ENCODE measurements around the gene HOXD1. TPM values are rescaled to one million over a fixed set of nuclear protein-coding genes. Genes with fewer than 3 reads are reported as not detected.

HOXD1 gene
- total RNA-seq, 4 donors from 2014 or later, result 0.20 TPM; not detected in 3

DNA sequence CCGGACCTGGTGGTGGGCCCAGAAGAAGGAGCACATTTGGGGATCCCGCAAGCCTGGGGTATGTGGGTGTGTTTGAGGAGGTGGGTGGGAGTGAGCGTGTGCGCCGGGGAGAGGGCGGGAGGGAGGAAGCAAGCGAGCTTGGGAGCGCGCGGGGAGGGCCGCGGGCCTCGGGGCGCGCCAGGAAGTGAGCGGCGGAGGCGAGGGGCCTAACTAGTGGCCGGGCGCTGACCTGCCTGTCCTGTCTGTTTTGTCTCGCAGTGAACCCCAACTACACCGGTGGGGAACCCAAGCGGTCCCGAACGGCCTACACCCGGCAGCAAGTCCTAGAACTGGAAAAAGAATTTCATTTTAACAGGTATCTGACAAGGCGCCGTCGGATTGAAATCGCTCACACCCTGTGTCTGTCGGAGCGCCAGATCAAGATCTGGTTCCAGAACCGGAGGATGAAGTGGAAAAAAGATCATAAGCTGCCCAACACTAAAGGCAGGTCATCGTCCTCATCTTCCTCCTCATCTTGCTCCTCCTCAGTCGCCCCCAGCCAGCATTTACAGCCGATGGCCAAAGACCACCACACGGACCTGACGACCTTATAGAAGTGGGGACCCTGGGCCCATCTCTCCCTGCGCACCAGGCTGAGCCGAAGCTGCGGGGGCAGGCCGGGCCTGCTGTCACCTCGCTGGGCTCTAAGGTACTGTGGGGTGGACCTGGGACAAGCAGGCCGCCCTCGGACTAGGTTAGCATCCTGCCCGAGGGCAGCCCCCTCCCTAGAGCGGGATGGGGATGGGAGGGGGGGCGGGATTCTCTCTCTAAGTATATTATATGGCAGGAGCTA lies 35.9 kb upstream of the HOXD1 start:
- in situ Hi-C loops (cut with MboI; ENCODE audit: low sequenced_read_pairs in 4 of 4) (no loop called here), intact Hi-C loops (cut with DNase I; ENCODE audit: low total_unique reads) (no loop called here)
- Histone ChIP-seq H3K27ac (no peak overlapping the region), H3K27me3 (peaks cover 11 to 27% (median 18%) of the 10 kb centered on the region in 3 donors), H3K36me3 (no peaks in the 10 kb centered on the region), H3K4me3 (no peak overlapping the region), H3K4me1 (peaks cover 0 to 4% of the 10 kb centered on the region in 2 donors), H3K9me3 (no peaks in the 10 kb centered on the region)
- ATAC-seq (no peak), DNase-seq (no peak)
- TF ChIP-seq, protein P1, sequence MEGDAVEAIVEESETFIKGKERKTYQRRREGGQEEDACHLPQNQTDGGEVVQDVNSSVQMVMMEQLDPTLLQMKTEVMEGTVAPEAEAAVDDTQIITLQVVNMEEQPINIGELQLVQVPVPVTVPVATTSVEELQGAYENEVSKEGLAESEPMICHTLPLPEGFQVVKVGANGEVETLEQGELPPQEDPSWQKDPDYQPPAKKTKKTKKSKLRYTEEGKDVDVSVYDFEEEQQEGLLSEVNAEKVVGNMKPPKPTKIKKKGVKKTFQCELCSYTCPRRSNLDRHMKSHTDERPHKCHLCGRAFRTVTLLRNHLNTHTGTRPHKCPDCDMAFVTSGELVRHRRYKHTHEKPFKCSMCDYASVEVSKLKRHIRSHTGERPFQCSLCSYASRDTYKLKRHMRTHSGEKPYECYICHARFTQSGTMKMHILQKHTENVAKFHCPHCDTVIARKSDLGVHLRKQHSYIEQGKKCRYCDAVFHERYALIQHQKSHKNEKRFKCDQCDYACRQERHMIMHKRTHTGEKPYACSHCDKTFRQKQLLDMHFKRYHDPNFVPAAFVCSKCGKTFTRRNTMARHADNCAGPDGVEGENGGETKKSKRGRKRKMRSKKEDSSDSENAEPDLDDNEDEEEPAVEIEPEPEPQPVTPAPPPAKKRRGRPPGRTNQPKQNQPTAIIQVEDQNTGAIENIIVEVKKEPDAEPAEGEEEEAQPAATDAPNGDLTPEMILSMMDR (IDR thresholded peaks at IDR 0.05 in 4 of 5, conservative IDR thresholded peaks at IDR 0.05 in 1 of 5), result no peak
- TF ChIP-seq POLR2A (IDR thresholded peaks at IDR 0.05), result no peak

DNA sequence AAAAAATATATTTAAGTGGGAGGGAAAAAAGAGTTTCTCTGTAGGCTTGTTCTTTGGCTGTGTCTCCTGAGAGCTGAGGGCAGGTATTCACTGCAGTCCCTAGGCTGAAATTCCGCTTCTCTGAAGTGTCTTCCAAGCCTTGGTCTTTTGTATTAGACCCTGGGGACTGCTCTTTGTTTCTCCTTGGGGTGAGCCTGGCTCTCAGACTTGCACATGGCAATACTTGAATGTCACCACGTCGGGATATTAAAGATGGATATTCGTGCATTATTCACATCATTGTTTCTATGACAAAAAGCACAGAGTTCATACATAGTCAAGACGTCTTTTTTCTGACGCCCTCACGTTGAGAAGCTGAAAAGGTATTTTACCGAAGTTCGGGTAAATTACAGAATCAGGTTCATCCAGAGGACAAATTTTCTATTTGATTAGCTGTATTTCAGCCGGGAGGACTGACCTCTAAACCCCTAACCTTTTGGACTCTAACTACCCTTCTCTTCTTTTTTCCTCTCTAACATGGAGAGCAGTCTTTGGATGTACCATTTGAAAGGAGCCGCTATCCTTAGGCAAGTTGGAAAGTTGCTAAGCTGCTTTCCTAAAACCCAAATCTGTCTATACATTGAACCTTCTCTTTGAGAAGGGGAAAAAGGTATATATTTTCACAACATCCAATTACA lies 33.8 kb upstream of the HOXD1 start:
- intact Hi-C loops (cut with DNase I; ENCODE audit: low total_unique reads), result no loop called here
- in situ Hi-C loops (cut with MboI; ENCODE audit: low sequenced_read_pairs in 4 of 4), result no loop called here
- Histone ChIP-seq H3K4me1 (peaks cover 0 to 4% of the 10 kb centered on the region in 2 donors), H3K36me3 (no peaks in the 10 kb centered on the region), H3K9me3 (no peaks in the 10 kb centered on the region), H3K27ac (no peak overlapping the region), H3K4me3 (no peak overlapping the region), H3K27me3 (peaks cover 30 to 43% (median 30%) of the 10 kb centered on the region in 3 donors)
- ATAC-seq (no peak), DNase-seq (no peak)
- TF ChIP-seq POLR2A (IDR thresholded peaks at IDR 0.05), result no peak
- TF ChIP-seq, protein P1 (IDR thresholded peaks at IDR 0.05 in 4 of 5, conservative IDR thresholded peaks at IDR 0.05 in 1 of 5), result no peak

DNA sequence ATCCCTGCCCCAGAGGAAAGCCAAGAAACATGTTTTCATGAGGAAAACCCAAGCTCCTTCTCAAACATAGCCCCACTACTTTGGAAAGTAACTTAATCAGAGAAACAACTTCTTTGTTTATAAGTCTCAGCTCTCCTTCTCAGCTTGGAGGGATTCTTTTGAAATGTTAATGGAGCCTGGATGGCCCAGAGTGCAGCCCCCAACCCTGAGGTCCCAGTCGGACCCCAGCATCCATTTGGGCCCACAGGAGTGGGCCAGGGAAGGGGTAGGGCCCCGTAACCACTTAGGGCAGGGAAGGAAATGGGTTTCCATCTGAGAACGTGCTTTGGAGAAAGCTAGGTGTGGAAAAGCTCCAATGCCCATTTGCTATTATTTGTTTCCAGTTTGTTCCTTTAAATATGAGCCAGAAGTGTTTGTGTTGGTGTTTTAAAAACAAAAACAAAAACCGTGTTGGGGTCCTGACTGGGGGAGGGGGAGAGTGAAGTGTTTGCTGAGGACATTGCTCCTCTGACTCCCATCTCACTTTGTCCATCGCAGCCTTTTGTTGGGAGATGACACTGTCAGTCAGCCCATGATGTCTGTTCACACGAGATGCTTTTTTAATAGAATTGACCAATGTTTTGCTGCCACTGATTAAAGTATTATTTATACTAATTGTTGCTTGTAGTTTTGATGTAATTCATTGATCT lies 33.0 kb upstream of the HOXD1 start:
- Histone ChIP-seq H3K27me3 (peaks cover 34 to 50% (median 38%) of the 10 kb centered on the region in 3 donors), H3K27ac (no peak overlapping the region), H3K4me3 (no peak overlapping the region), H3K4me1 (peaks cover 0 to 4% of the 10 kb centered on the region in 2 donors), H3K9me3 (no peaks in the 10 kb centered on the region), H3K36me3 (no peaks in the 10 kb centered on the region)
- in situ Hi-C loops (cut with MboI; ENCODE audit: low sequenced_read_pairs in 4 of 4) (no loop called here), intact Hi-C loops (cut with DNase I; ENCODE audit: low total_unique reads) (no loop called here)
- DNase-seq (no peak), ATAC-seq (no peak)
- no peak for TF ChIP-seq POLR2A (IDR thresholded peaks at IDR 0.05)
- TF ChIP-seq, protein P1 (IDR thresholded peaks at IDR 0.05 in 4 of 5, conservative IDR thresholded peaks at IDR 0.05 in 1 of 5), result no peak

DNA sequence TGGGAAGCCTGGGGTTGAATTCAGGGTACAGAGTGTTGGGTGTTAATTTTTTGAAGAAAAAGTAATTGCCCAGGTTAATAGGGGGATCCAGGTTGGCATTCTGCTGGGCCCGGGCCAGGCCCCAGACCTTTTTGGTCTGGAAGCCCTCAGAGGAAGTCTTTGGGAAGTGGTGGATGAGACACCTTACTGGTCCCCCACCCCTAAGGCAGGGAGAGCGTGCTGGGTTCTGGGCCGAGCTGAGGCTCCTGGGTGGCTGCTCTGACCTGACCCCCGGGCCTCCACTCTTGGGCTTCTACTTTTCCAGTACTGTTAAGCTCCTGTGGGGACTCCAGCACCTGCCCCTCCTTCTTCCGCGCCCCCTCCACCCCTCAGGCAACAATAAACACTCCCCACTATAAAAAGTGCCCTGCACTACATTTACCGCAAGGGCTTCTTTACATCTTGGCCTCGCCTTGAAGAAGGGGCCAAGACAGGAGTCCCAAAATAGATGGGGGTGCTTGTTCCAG lies 32.1 kb upstream of the HOXD1 start:
- Histone ChIP-seq H3K9me3 (no peaks in the 10 kb centered on the region), H3K36me3 (no peaks in the 10 kb centered on the region), H3K4me1 (peaks cover 4 to 5% of the 10 kb centered on the region in 2 donors), H3K27ac (no peak overlapping the region), H3K27me3 (peaks cover 43 to 57% (median 47%) of the 10 kb centered on the region in 3 donors), H3K4me3 (no peak overlapping the region)
- no peak for TF ChIP-seq POLR2A (IDR thresholded peaks at IDR 0.05)
- TF ChIP-seq, protein P1 (IDR thresholded peaks at IDR 0.05 in 4 of 5, conservative IDR thresholded peaks at IDR 0.05 in 1 of 5), result no peak
- ATAC-seq (no peak), DNase-seq (no peak)
- in situ Hi-C loops (cut with MboI; ENCODE audit: low sequenced_read_pairs in 4 of 4) (no loop called here), intact Hi-C loops (cut with DNase I; ENCODE audit: low total_unique reads) (no loop called here)

Data from gastrocnemius medialis (tissue), 4 donors.